Neural crest cell (in vitro differentiated cells): ENCODE data around the gene KCNJ10. TPM values are rescaled to one million over a fixed set of nuclear protein-coding genes. Genes with fewer than 3 reads are reported as not detected.

Source experiments
- DNase-seq: peaks from one replicate; pipeline ENCODE4 v3.0.0; 2021; ENCODE audit warnings: low read depth, mixed read lengths, low spot score
- H3K27ac Mint-ChIP-seq: one replicate; pipeline ENCODE4 v1.8.0; 2021; ENCODE audit warnings: mild to moderate bottlenecking, mixed read lengths; ENCODE audit not compliant: unreplicated experiment
- H3K27me3 Mint-ChIP-seq: 2 replicates; pipeline ENCODE4 v1.8.0; 2021; ENCODE audit warnings: low read depth, mild to moderate bottlenecking, mixed read lengths
- H3K36me3 Mint-ChIP-seq: 2 replicates; pipeline ENCODE4 v1.8.0; 2021; ENCODE audit warnings: low read depth, mild to moderate bottlenecking, mixed read lengths
- H3K4me1 Mint-ChIP-seq: 2 replicates; pipeline ENCODE4 v1.8.0; 2021; ENCODE audit warnings: mixed read lengths
- H3K4me3 Mint-ChIP-seq: one replicate; pipeline ENCODE4 v1.8.0; 2021; ENCODE audit warnings: mild to moderate bottlenecking, mixed read lengths
- H3K9me3 Mint-ChIP-seq: 2 replicates; pipeline ENCODE4 v1.8.0; 2021; ENCODE audit warnings: mixed read lengths
- total RNA-seq: library from RNA; stranded (reverse); gene quantifications from 2 replicates; pipeline ENCODE4 v1.2.1, GENCODE V29; 2021
- TF ChIP-seq, protein P1 (sequence below): fragments of 200-600 bp; sonication (generic); conservative IDR thresholded peaks from 2 replicates; pipeline ENCODE4 v1.5.0; 2021; ENCODE audit warnings: antibody characterized with exemption, mild to moderate bottlenecking

Gene KCNJ10
- total RNA-seq, 1 donor from 2014 or later = 0.47 TPM

DNA sequence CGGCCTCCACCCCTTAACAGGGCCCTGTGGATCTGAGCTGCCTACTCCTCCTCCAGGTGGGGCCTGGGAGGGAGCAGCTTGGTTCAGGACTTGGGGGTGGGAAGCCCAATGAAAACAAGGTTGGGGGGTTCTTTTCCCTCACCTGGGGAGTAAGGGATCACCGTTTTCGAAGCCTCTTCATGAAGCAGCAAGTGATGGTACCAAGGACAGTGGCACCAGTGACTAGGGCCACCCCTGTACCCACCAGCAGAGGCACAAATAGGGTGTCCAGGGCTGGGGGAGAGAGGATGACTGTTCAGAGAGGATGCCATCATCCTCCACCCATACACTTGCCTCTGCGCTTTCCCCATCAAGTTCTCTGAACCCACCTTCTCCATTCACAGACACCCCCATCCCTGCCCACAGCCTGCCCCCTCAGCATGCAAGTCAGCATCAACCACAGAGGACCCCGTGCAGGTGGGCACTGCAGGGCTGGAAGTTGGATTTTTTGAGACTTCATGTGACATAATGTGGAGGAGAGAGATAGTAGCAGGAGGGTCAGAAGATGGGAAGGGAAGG, 21.8 kb upstream of the KCNJ10 start:
- no peaks in the 10 kb centered on the region for H3K9me3 Mint-ChIP-seq
- H3K4me1 Mint-ChIP-seq = peaks cover 26% of the 10 kb centered on the region
- H3K27me3 Mint-ChIP-seq = peaks cover 3% of the 10 kb centered on the region
- no peak overlapping the region for H3K4me3 Mint-ChIP-seq
- peaks cover 4% of the 10 kb centered on the region for H3K36me3 Mint-ChIP-seq
- peak overlapping the region; percentile 27 for H3K27ac Mint-ChIP-seq
- TF ChIP-seq, protein P1, sequence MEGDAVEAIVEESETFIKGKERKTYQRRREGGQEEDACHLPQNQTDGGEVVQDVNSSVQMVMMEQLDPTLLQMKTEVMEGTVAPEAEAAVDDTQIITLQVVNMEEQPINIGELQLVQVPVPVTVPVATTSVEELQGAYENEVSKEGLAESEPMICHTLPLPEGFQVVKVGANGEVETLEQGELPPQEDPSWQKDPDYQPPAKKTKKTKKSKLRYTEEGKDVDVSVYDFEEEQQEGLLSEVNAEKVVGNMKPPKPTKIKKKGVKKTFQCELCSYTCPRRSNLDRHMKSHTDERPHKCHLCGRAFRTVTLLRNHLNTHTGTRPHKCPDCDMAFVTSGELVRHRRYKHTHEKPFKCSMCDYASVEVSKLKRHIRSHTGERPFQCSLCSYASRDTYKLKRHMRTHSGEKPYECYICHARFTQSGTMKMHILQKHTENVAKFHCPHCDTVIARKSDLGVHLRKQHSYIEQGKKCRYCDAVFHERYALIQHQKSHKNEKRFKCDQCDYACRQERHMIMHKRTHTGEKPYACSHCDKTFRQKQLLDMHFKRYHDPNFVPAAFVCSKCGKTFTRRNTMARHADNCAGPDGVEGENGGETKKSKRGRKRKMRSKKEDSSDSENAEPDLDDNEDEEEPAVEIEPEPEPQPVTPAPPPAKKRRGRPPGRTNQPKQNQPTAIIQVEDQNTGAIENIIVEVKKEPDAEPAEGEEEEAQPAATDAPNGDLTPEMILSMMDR = no peak
- DNase-seq = no peak

DNA sequence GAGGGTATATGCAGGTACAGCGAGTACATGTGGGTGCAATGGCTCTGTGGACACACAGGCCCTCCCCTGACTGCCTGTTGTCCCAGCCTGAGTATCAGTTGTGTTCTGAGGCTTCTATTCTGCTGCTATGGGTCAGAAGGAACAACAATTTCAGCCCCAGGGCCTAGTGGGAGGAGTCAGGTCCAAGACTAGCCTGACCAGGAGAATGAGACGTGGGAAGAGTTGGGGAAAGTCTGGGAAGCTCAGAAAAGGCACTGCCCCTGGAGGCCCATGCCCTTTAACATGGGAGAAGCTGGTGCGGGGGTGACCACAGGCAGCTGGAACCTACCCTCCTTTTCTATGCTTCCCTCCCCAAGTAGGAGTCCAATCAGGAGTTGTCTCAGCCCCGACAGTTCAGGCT, 20.8 kb upstream of the KCNJ10 start:
- no peak overlapping the region for H3K27ac Mint-ChIP-seq
- H3K36me3 Mint-ChIP-seq = peaks cover 4% of the 10 kb centered on the region
- no peaks in the 10 kb centered on the region for H3K9me3 Mint-ChIP-seq

DNA sequence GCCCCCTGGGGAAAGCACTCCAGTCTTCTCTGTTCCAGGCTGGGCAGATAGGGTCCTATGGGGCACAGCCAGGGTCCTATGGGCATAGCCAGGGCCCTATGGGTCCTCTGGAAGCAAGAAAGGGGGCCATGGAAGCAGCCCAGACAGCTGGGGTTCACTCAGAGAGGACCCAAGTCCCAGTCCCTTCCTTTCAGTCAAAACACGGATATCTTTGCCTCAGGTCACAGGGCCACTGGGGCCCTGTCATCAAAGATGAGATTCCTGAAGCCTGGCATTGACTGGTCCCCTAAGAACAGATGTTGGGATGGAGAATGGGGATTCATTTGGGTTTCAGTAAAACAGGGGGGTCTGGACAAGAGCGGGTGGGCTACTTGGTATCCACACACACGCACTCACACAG, 19.9 kb upstream of the KCNJ10 start:
- TF ChIP-seq, protein P1 = no peak
- Mint-ChIP-seq H3K4me3 (no peak overlapping the region), H3K27me3 (peaks cover 19% of the 10 kb centered on the region)

More for the DNA sequence above, 20.8 kb upstream of the KCNJ10 start:
- peaks cover 10% of the 10 kb centered on the region for H3K27me3 Mint-ChIP-seq
- TF ChIP-seq, protein P1 = no peak
- H3K4me1 Mint-ChIP-seq = peaks cover 20% of the 10 kb centered on the region
- DNase-seq = no peak
- H3K4me3 Mint-ChIP-seq = no peak overlapping the region

DNA sequence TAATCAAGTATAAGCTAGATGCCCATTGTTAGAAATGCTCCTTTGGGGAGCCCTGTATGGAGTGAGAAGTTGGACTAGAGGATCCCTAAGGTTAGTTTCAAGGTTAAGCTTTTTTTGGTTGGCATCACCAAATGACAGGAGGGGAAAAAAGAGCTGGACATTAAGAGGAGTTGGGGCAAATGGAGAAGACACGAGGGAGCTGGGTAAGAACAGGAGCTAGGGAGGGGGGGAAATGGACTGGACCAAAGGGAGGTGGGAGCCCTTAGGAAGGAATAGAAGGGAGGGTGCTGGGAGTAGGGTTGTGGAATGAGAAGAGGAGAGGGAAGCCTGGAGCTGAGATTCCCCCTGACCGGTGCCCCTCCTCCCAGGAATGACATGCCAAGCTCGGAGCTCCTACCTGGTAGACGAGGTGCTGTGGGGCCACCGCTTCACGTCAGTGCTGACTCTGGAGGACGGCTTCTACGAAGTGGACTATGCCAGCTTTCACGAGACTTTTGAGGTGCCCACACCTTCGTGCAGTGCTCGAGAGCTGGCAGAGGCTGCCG, 17.2 kb upstream of the KCNJ10 start:
- H3K36me3 Mint-ChIP-seq = peaks cover 7% of the 10 kb centered on the region
- peaks cover 44% of the 10 kb centered on the region for H3K27me3 Mint-ChIP-seq
- no peaks in the 10 kb centered on the region for H3K9me3 Mint-ChIP-seq
- H3K4me3 Mint-ChIP-seq = no peak overlapping the region
- DNase-seq = no peak
- H3K4me1 Mint-ChIP-seq = peaks cover 19% of the 10 kb centered on the region
- H3K27ac Mint-ChIP-seq = no peak overlapping the region
- TF ChIP-seq, protein P1 = no peak

More for the DNA sequence above, 19.9 kb upstream of the KCNJ10 start:
- H3K36me3 Mint-ChIP-seq = peaks cover 4% of the 10 kb centered on the region
- H3K9me3 Mint-ChIP-seq = no peaks in the 10 kb centered on the region
- no peak for DNase-seq
- no peak overlapping the region for H3K27ac Mint-ChIP-seq
- peaks cover 21% of the 10 kb centered on the region for H3K4me1 Mint-ChIP-seq

DNA sequence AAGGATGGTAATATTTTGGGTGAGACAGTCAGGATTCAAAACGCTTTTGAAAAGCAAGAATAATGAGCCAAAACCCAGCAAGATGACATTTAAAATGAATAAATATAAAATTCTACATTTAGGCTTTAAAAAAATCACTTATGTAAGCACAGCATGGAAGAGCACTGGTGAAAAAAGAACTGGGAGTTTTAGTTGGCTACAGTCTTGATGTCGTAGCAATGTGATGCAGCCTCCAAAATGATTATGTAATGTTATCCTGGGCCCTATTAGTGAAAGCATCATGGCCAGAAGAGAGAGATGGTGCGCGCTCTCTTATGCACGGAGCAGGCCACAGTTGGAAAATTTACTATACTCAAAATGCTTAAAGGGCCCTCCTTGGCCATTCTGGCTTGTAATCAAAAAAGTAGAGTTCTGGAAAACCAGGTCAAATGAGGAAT, 16.5 kb upstream of the KCNJ10 start:
- Mint-ChIP-seq H3K27me3 (peaks cover 51% of the 10 kb centered on the region), H3K4me1 (peaks cover 19% of the 10 kb centered on the region), H3K4me3 (no peak overlapping the region)

More for the DNA sequence above, 16.5 kb upstream of the KCNJ10 start:
- H3K9me3 Mint-ChIP-seq = no peaks in the 10 kb centered on the region
- H3K36me3 Mint-ChIP-seq = peaks cover 7% of the 10 kb centered on the region
- DNase-seq = no peak
- TF ChIP-seq, protein P1 = no peak
- H3K27ac Mint-ChIP-seq = no peak overlapping the region
